Astrocyte (in vitro differentiated cells and primary cell): ENCODE data around the gene SLC29A3.

Source experiments
- EZH2 ChIP-seq: IDR thresholded peaks from 2 replicates; pipeline ENCODE4 v1.6.1; 2012; ENCODE audit warnings: mild to moderate bottlenecking, low read length, inconsistent platforms; ENCODE audit not compliant: insufficient read depth
- TF ChIP-seq, protein P1 (sequence below): IDR thresholded peaks from 2 replicates; pipeline ENCODE4 v1.5.1; 2011; ENCODE audit warnings: low read depth, mild to moderate bottlenecking, inconsistent platforms, low read length, moderate library complexity; ENCODE audit not compliant: insufficient read depth

DNA sequence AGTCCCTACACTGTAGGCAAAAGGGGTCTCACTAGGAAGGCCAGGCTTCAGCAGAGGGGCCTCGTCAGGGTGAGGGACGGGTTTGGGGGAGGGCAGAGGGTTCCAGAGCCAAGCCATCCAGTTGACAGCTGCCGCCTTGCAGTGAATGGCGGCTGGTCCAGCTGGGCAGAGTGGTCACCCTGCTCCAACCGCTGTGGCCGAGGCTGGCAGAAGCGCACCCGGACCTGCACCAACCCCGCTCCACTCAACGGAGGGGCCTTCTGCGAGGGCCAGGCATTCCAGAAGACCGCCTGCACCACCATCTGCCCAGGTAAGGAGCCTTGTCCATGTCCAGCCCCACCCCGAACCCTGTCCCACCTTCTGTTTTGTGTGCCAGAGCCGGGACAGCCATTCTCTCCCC is 31.6 kb upstream of the SLC29A3 start:
- TF ChIP-seq, protein P1, sequence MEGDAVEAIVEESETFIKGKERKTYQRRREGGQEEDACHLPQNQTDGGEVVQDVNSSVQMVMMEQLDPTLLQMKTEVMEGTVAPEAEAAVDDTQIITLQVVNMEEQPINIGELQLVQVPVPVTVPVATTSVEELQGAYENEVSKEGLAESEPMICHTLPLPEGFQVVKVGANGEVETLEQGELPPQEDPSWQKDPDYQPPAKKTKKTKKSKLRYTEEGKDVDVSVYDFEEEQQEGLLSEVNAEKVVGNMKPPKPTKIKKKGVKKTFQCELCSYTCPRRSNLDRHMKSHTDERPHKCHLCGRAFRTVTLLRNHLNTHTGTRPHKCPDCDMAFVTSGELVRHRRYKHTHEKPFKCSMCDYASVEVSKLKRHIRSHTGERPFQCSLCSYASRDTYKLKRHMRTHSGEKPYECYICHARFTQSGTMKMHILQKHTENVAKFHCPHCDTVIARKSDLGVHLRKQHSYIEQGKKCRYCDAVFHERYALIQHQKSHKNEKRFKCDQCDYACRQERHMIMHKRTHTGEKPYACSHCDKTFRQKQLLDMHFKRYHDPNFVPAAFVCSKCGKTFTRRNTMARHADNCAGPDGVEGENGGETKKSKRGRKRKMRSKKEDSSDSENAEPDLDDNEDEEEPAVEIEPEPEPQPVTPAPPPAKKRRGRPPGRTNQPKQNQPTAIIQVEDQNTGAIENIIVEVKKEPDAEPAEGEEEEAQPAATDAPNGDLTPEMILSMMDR, result no peak
- TF ChIP-seq EZH2, result no peak
